CD14-positive monocyte (primary cell): Measurements from ENCODE around the gene CLBA1. TPM values are rescaled to one million over a fixed set of nuclear protein-coding genes. Genes with fewer than 3 reads are reported as not detected.
A peak's percentile ranks its signal among the peaks of the same experiment; 100 is the strongest.

ENCODE experiments used
- DNase-seq, 3 donors: peaks; one replicate each; pipeline ENCODE4 v3.0.0-alpha.2; 2011 to 2022
- H2AFZ ChIP-seq: 2 replicates; pipeline ENCODE4 v1.6.0; 2012; ENCODE audit warnings: mild to moderate bottlenecking, low read depth, low read length, inconsistent platforms; ENCODE audit not compliant: insufficient read depth, poor library complexity, severe bottlenecking
- H3K27ac ChIP-seq, 2 donors: 1 replicate in 1 of 2; 2 replicates in 1 of 2; pipeline ENCODE4 v1.5.1; 2012 to 2013; ENCODE audit warnings: low read length in 2 of 2, control low read depth in 1 of 2, inconsistent platforms in 1 of 2, low read depth in 1 of 2, mild to moderate bottlenecking in 1 of 2
- H3K27me3 ChIP-seq, 2 donors: one replicate each; pipeline versions ENCODE4 v1.6.0 to v1.6.1; 2011 to 2013; ENCODE audit warnings: low read length in 2 of 2; ENCODE audit not compliant: control insufficient read depth in 2 of 2, insufficient read depth in 2 of 2
- H3K36me3 ChIP-seq, 2 donors: replicated peaks in 1 of 2; 1 replicate in 1 of 2; 2 replicates in 1 of 2; pipeline versions ENCODE4 v1.5.1 to v1.6.1; 2012 to 2013; ENCODE audit warnings: low read length in 2 of 2, control low read depth in 1 of 2, inconsistent platforms in 1 of 2, mild to moderate bottlenecking in 1 of 2; ENCODE audit not compliant: insufficient read depth in 2 of 2, control insufficient read depth in 1 of 2
- H3K4me1 ChIP-seq, 2 donors: 1 replicate in 1 of 2; 2 replicates in 1 of 2; pipeline versions ENCODE4 v1.5.1 to v1.6.1; 2012 to 2013; ENCODE audit warnings: low read length in 2 of 2, control low read depth in 1 of 2, inconsistent platforms in 1 of 2, mild to moderate bottlenecking in 1 of 2, moderate library complexity in 1 of 2; ENCODE audit not compliant: insufficient read depth in 2 of 2, control insufficient read depth in 1 of 2
- H3K4me2 ChIP-seq: replicated peaks from 2 replicates; pipeline ENCODE3; 2012; ENCODE audit warnings: low read length, moderate library complexity, mild to moderate bottlenecking; ENCODE audit not compliant: poor library complexity, severe bottlenecking; ENCODE audit errors: extremely low read depth
- H3K4me3 ChIP-seq, 3 experiments: fragments of 200-600 bp in 1 of 3; sonication (generic) in 1 of 3; replicated peaks in 1 of 3; 1 replicate in 2 of 3; 2 replicates in 1 of 3; pipeline ENCODE4 v1.5.1; 2011 to 2013; ENCODE audit warnings: low read length in 3 of 3, mild to moderate bottlenecking in 3 of 3, control low read depth in 2 of 3, low read depth in 2 of 3, inconsistent platforms in 1 of 3, moderate library complexity in 1 of 3
- H3K79me2 ChIP-seq: 2 replicates; pipeline ENCODE4 v1.6.0; 2012; ENCODE audit warnings: mild to moderate bottlenecking, control low read depth, inconsistent platforms, low read length, moderate library complexity; ENCODE audit not compliant: insufficient read depth
- H3K9ac ChIP-seq: 2 replicates; pipeline ENCODE4 v1.6.0; 2017; ENCODE audit warnings: low read length, mild to moderate bottlenecking; ENCODE audit not compliant: insufficient read depth, poor library complexity, severe bottlenecking
- H3K9me3 ChIP-seq, 2 donors: replicated peaks in 1 of 2; 1 replicate in 1 of 2; 2 replicates in 1 of 2; pipeline versions ENCODE4 v1.5.1 to v1.6.1; 2012 to 2013; ENCODE audit warnings: low read length in 2 of 2, control low read depth in 1 of 2; ENCODE audit not compliant: control insufficient read depth in 1 of 2, insufficient read depth in 1 of 2
- H4K20me1 ChIP-seq: 2 replicates; pipeline ENCODE4 v1.6.0; 2012; ENCODE audit warnings: mild to moderate bottlenecking, low read length, control low read depth, moderate library complexity; ENCODE audit not compliant: insufficient read depth
- H3K27ac Mint-ChIP-seq, 7 donors: one replicate each; pipeline ENCODE4 v1.8.0; 2020; ENCODE audit warnings: mild to moderate bottlenecking in 7 of 7, mixed read lengths in 7 of 7, moderate library complexity in 6 of 7, inconsistent platforms in 2 of 7
- H3K27me3 Mint-ChIP-seq, 3 donors: one replicate each; pipeline ENCODE4 v1.8.0; 2021 to 2022; ENCODE audit warnings: low read depth in 3 of 3, mild to moderate bottlenecking in 3 of 3, mixed read lengths in 3 of 3, moderate library complexity in 3 of 3, inconsistent platforms in 1 of 3
- H3K36me3 Mint-ChIP-seq, 2 donors: one replicate each; pipeline ENCODE4 v1.8.0; 2020; ENCODE audit warnings: mixed read lengths in 2 of 2, inconsistent platforms in 1 of 2, mild to moderate bottlenecking in 1 of 2
- H3K4me1 Mint-ChIP-seq: one replicate; pipeline ENCODE4 v1.8.0; 2020; ENCODE audit warnings: mild to moderate bottlenecking, mixed read lengths
- H3K4me3 Mint-ChIP-seq, 2 donors: one replicate each; pipeline ENCODE4 v1.8.0; 2020; ENCODE audit warnings: mild to moderate bottlenecking in 2 of 2, mixed read lengths in 2 of 2, moderate library complexity in 1 of 2
- H3K9me3 Mint-ChIP-seq, 7 donors: one replicate each; pipeline ENCODE4 v1.8.0; 2020 to 2022; ENCODE audit warnings: mixed read lengths in 7 of 7, mild to moderate bottlenecking in 6 of 7, moderate library complexity in 6 of 7, inconsistent platforms in 2 of 7
- WGBS: methylation state at CpG from one replicate; pipeline ENCODE4 v1.1.5; 2013; ENCODE audit warnings: missing lambda C conversion rate; ENCODE audit not compliant: insufficient coverage; 5-methylcytosine and 5-hydroxymethylcytosine counted together
- intact Hi-C, 2 donors: fragments of 100-400 bp; cut with micrococcal nuclease; formaldehyde crosslinking; loops; one replicate each; pipeline versions ENCODE4 v1.15.0 to v1.15.1; 2023
- polyA plus RNA-seq, 3 donors: library from polyadenylated mRNA; depleted of rRNA in 1 of 3; unstranded in 2 of 3; stranded (reverse) in 1 of 3; fragments of 300-500 nt in 2 of 3; fragments of >200 nt in 1 of 3; fragmentation: Illumina TruSeq in 2 of 3; gene quantifications; 1 replicate in 2 of 3; 2 replicates in 1 of 3; pipeline ENCODE4 v1.2.3, GENCODE V29; 2012 to 2021
- TF ChIP-seq, protein P1 (sequence below): fragments of 200-600 bp; IDR thresholded peaks from one replicate; pipeline ENCODE4 v1.8.0; 2022; ENCODE audit warnings: antibody characterized with exemption, mild to moderate bottlenecking

CLBA1 gene
- polyA plus RNA-seq, 3 donors: 0.62 to 0.76 (median 0.63) TPM

DNA sequence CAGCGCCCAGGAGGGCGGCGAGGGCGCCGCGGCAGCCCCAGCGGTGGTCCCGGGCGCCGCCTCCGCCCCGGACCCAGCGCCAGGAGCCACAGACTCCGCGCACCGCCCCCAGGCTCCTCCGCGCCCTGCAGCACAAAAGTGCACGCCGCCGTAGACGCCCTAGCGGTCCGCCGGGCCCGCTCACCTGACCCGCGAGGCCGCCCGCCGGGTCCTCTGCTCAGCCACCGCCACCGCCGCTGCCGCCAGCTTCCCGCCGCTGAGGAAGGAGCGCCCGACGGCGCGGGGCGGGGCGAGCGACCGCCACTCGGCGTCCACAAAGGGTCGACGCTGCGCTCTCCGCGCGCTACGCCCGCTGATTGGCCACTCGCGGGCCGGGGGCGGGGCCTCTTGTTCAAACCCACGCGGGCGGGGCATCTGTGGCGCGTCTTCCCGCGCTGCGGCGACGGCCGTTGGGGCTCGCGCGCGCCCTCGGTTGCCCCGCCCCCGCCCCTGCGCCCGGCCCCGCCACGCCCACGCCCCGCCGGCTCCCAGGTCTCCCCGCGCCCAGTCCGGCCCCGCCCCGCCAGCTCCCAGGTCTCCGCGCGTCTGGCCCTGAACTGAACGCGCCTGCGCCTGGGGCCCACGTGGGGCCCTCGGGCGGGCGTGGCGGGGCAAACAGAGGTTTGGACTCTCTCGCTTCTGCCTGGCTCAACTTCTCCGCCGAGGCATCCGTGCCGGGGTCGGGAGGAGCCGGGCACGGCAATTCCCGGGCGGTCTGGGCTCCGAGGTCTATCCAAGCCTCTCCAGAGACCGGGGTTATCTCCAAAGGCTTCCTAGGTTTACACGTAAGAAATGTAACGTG is 35.4 kb downstream of the CLBA1 start, which contains the start of gene CDCA4:
CDCA4 (minus strand) TSS at position 269 of the 841 bp plus-strand sequence. CDS start 9,154 bp downstream, outside the sequence.
- Mint-ChIP-seq H3K27ac (peak within 1 kb of the TSS; percentile 92 to 99 (median 97)), H3K4me1 (peaks cover 78% of the 10 kb centered on the region), H3K27me3 (peaks cover 0 to 7% (median 0%) of the 10 kb centered on the region in 3 donors), H3K36me3 (peaks cover 15% of the 10 kb centered on the region in 2 donors), H3K9me3 (no peaks in the 10 kb centered on the region), H3K4me3 (peak within 1 kb of the TSS; percentile 89 to 91)
- DNase-seq: peak; percentile 96 to 97 (median 96)
- H3K9ac ChIP-seq: peak within 1 kb of the TSS; percentile 89
- no peaks in the 10 kb centered on the region for H3K9me3 ChIP-seq
- peak within 1 kb of the TSS; percentile 75 for H3K4me2 ChIP-seq
- H4K20me1 ChIP-seq: peaks cover 8% of the 10 kb centered on the region
- whole genome bisulfite sequencing: under 1% methylated on average over 109 of the region's 115 CpGs
- H3K4me1 ChIP-seq: peaks cover 51 to 74% of the 10 kb centered on the region in 2 donors
- peak within 1 kb of the TSS; percentile 76 for H2AFZ ChIP-seq
- no peaks in the 10 kb centered on the region for H3K36me3 ChIP-seq
- peaks cover 63% of the 10 kb centered on the region for H3K79me2 ChIP-seq
- intact Hi-C loops: loop anchor here in 1 of 2 donors (1.0 to 2.0 kb wide), 3 partner anchors 24 to 48 kb away; no protein-coding TSS in a partner anchor
- TF ChIP-seq, protein P1, sequence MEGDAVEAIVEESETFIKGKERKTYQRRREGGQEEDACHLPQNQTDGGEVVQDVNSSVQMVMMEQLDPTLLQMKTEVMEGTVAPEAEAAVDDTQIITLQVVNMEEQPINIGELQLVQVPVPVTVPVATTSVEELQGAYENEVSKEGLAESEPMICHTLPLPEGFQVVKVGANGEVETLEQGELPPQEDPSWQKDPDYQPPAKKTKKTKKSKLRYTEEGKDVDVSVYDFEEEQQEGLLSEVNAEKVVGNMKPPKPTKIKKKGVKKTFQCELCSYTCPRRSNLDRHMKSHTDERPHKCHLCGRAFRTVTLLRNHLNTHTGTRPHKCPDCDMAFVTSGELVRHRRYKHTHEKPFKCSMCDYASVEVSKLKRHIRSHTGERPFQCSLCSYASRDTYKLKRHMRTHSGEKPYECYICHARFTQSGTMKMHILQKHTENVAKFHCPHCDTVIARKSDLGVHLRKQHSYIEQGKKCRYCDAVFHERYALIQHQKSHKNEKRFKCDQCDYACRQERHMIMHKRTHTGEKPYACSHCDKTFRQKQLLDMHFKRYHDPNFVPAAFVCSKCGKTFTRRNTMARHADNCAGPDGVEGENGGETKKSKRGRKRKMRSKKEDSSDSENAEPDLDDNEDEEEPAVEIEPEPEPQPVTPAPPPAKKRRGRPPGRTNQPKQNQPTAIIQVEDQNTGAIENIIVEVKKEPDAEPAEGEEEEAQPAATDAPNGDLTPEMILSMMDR: no peak
- peak within 1 kb of the TSS; percentile 92 to 95 for H3K27ac ChIP-seq
- H3K27me3 ChIP-seq: no peaks in the 10 kb centered on the region
- peak within 1 kb of the TSS; percentile 51 to 81 (median 54) for H3K4me3 ChIP-seq

GRCh38 chr14:105021656-105022275 is 36.2 kb downstream of the CLBA1 start:
- H3K27ac Mint-ChIP-seq: peak overlapping the region; percentile 92 to 99 (median 97)
- H3K4me2 ChIP-seq: peak overlapping the region; percentile 71
- intact Hi-C loops: loop anchor here in 1 of 2 donors (2.0 kb wide), 2 partner anchors 35 to 47 kb away; no protein-coding TSS in a partner anchor
- H4K20me1 ChIP-seq: peaks cover 8% of the 10 kb centered on the region
- peaks cover 0 to 7% (median 0%) of the 10 kb centered on the region in 3 donors for H3K27me3 Mint-ChIP-seq
- peak overlapping the region; percentile 92 to 95 for H3K27ac ChIP-seq
- no peaks in the 10 kb centered on the region for H3K9me3 ChIP-seq
- H3K4me3 Mint-ChIP-seq: peak overlapping the region; percentile 80 to 87
- H3K79me2 ChIP-seq: peaks cover 56% of the 10 kb centered on the region
- peak overlapping the region; percentile 27 to 75 (median 49) for H3K4me3 ChIP-seq
- H3K4me1 ChIP-seq: peaks cover 58 to 79% of the 10 kb centered on the region in 2 donors
- H3K9ac ChIP-seq: peak overlapping the region; percentile 65
- no peaks in the 10 kb centered on the region for H3K36me3 ChIP-seq
- TF ChIP-seq, protein P1: no peak
- peaks cover 0 to 5% (median 3%) of the 10 kb centered on the region in 7 donors for H3K9me3 Mint-ChIP-seq
- no peaks in the 10 kb centered on the region for H3K27me3 ChIP-seq
- H3K4me1 Mint-ChIP-seq: peaks cover 76% of the 10 kb centered on the region
- under 1% methylated on average over 17 of the region's 20 CpGs for WGBS
- peaks cover 9 to 10% of the 10 kb centered on the region in 2 donors for H3K36me3 Mint-ChIP-seq
- DNase-seq: peak in 1 of 3 donors; percentile 48
- H2AFZ ChIP-seq: peak overlapping the region; percentile 76
